HCT116 (cell line): ENCODE measurements around the gene HNRNPAB. TPM values are rescaled to one million over a fixed set of nuclear protein-coding genes. Genes with fewer than 3 reads are reported as not detected.

Source experiments
- ATAC-seq: fragments of 200-7000 bp; cut with Tn5 transposase; 2 replicates; pipeline ENCODE4 v1.9.1; 2020; ENCODE audit warnings: mild to moderate bottlenecking, moderate library complexity
- BruUV-seq: library from RNA; stranded (reverse); fragments of 400-500 nt; replicated peaks from 2 replicates; lab custom pipeline; 2021; lab: Mats Ljungman, UMichigan
- CTCF ChIA-PET: fragments of 300-600 bp; sonication (Branson Sonifier 250); formaldehyde crosslinking; loops from one replicate; lab custom pipeline; 2021; ENCODE audit warnings: antibody characterized with exemption; lab: Charles Lee
- POLR2A ChIA-PET: fragments of 300-600, 350-600 bp; sonication (Branson Sonifier 250); formaldehyde crosslinking; loops from one replicate; lab custom pipeline; 2021; ENCODE audit warnings: antibody characterized with exemption; lab: Charles Lee
- RAD21 ChIA-PET, 2 experiments: fragments of 300-600 bp; sonication (Branson Sonifier 250); formaldehyde crosslinking; loops; one replicate each; lab custom pipeline; 2023; ENCODE audit warnings: low total read pairs in 2 of 2; ENCODE audit not compliant: uncharacterized antibody in 2 of 2, unreplicated experiment in 2 of 2, low non-redundant PET in 1 of 2; lab: Charles Lee
- DNase-seq: peaks from one replicate; pipeline ENCODE4 v3.0.0-alpha.2; 2010; ENCODE audit warnings: low read depth, low spot score
- H2AFZ ChIP-seq: fragments of 200-600 bp; shearing (Covaris generic), sonication (generic); 2 replicates; pipeline ENCODE4 v1.6.1; 2017; ENCODE audit warnings: low read depth, mixed run types, mixed read lengths, antibody characterized with exemption, low read length; ENCODE audit not compliant: poor library complexity, severe bottlenecking
- H3K27ac ChIP-seq: 2 replicates; pipeline ENCODE4 v1.5.1; 2012; ENCODE audit warnings: low read depth, low read length
- H3K27me3 ChIP-seq: fragments of 200-600 bp; sonication (generic); 2 replicates; pipeline ENCODE4 v1.6.1; 2016; ENCODE audit warnings: mixed run types, low read length, mixed read lengths; ENCODE audit not compliant: insufficient read depth
- H3K36me3 ChIP-seq, 2 experiments: fragments of 200-500 bp in 1 of 2; fragments of 200-600 bp in 1 of 2; sonication (Bioruptor generic) in 1 of 2; sonication (generic) in 1 of 2; 2 replicates each; pipeline versions ENCODE4 v1.5.1 to v1.6.1; 2014 to 2016; ENCODE audit warnings: low read length in 2 of 2, inconsistent platforms in 1 of 2, mixed read lengths in 1 of 2, mixed run types in 1 of 2; ENCODE audit not compliant: insufficient read depth in 2 of 2, control insufficient read depth in 1 of 2
- H3K4me1 ChIP-seq, 2 experiments: fragments of 200-600 bp in 1 of 2; sonication (generic) in 1 of 2; 2 replicates each; pipeline versions ENCODE4 v1.5.1 to v1.6.1; 2012 to 2017; ENCODE audit warnings: low read length in 2 of 2, inconsistent platforms in 1 of 2, mild to moderate bottlenecking in 1 of 2, mixed read lengths in 1 of 2, mixed run types in 1 of 2, moderate library complexity in 1 of 2; ENCODE audit not compliant: insufficient read depth in 2 of 2, control insufficient read depth in 1 of 2
- H3K4me2 ChIP-seq: fragments of 200-600 bp; sonication (generic); 2 replicates; pipeline ENCODE4 v1.6.1; 2017; ENCODE audit warnings: mixed run types, low read length, mixed read lengths
- H3K4me3 ChIP-seq, 2 experiments: fragments of 200-600 bp in 1 of 2; sonication (generic) in 1 of 2; replicated peaks in 1 of 2; 2 replicates each; pipeline ENCODE4 v1.5.1; 2011 to 2016; ENCODE audit warnings: low read length in 2 of 2, control low read depth in 1 of 2, low read depth in 1 of 2, mild to moderate bottlenecking in 1 of 2, mixed read lengths in 1 of 2, mixed run types in 1 of 2
- H3K79me2 ChIP-seq: fragments of 200-600 bp; sonication (generic); 2 replicates; pipeline ENCODE4 v1.6.1; 2017; ENCODE audit warnings: mild to moderate bottlenecking, mixed run types, low read length, moderate library complexity, mixed read lengths; ENCODE audit not compliant: insufficient read depth
- H3K9ac ChIP-seq: fragments of 200-600 bp; sonication (generic); 2 replicates; pipeline ENCODE4 v1.6.1; 2016; ENCODE audit warnings: low read length, mixed read lengths
- H3K9me2 ChIP-seq: fragments of 200-600 bp; sonication (generic), shearing (Covaris generic); 2 replicates; pipeline ENCODE4 v1.6.1; 2017; ENCODE audit warnings: mixed run types, mild to moderate bottlenecking, moderate library complexity; ENCODE audit not compliant: insufficient read depth
- H3K9me3 ChIP-seq, 2 experiments: fragments of 200-500 bp in 1 of 2; fragments of 200-600 bp in 1 of 2; sonication (Bioruptor generic) in 1 of 2; sonication (generic) in 1 of 2; 2 replicates each; pipeline ENCODE4 v1.6.1; 2014 to 2017; ENCODE audit warnings: low read length in 2 of 2, mixed read lengths in 2 of 2, inconsistent platforms in 1 of 2, low read depth in 1 of 2, mild to moderate bottlenecking in 1 of 2, mixed run types in 1 of 2, moderate library complexity in 1 of 2; ENCODE audit not compliant: control insufficient read depth in 1 of 2, insufficient read depth in 1 of 2
- H4K20me1 ChIP-seq: fragments of 200-600 bp; sonication (generic), shearing (Covaris generic); 2 replicates; pipeline ENCODE4 v1.6.1; 2017; ENCODE audit warnings: mixed run types, mild to moderate bottlenecking, moderate library complexity; ENCODE audit not compliant: insufficient read depth
- CBX3 ChIP-seq: IDR thresholded peaks from 2 replicates; pipeline ENCODE4 v1.6.1; 2012; ENCODE audit warnings: low read depth
- REST ChIP-seq: IDR thresholded peaks from 2 replicates; pipeline ENCODE4 v1.6.1; 2012; ENCODE audit warnings: low read depth
- intact Hi-C: fragments of 100-400 bp; cut with micrococcal nuclease; formaldehyde crosslinking; loops from 2 replicates; pipeline ENCODE4 v1.10.0; 2022
- total RNA-seq: library from RNA; stranded (reverse); gene quantifications from one replicate; pipeline ENCODE4 v1.2.1, GENCODE V29; 2021; ENCODE audit not compliant: unreplicated experiment

The HNRNPAB gene
- total RNA-seq, 1 experiment from 2014 or later: 273 TPM

- TF ChIP-seq CBX3: no peak
Observed at GRCh38 chr5:178201221-178201926, 3.0 kb upstream of the HNRNPAB start (continued).

- Histone ChIP-seq H3K27ac (no peak overlapping the region), H3K4me1 (peaks cover 16 to 40% of the 10 kb centered on the region in 2 experiments), H3K27me3 (no peaks in the 10 kb centered on the region), H3K9ac (peak overlapping the region; percentile 20; the same call in 1 of the 2 replicates), H3K36me3 (peaks cover 4 to 16% of the 10 kb centered on the region in 2 experiments), H3K4me2 (peak overlapping the region; percentile 60), H2AFZ (peak overlapping the region; percentile 6), H3K9me3 (no peaks in the 10 kb centered on the region), H4K20me1 (peaks cover 17% of the 10 kb centered on the region), H3K79me2 (peaks cover 32% of the 10 kb centered on the region), H3K4me3 (peak overlapping the region in 1 of 2 experiments; percentile 14; a peak in 1 of 4 replicates), H3K9me2 (no peaks in the 10 kb centered on the region)
- RAD21 ChIA-PET: no interaction called here
- ATAC-seq (no peak), DNase-seq (no peak)
- intact Hi-C loops: no loop called here
- no TSS peak for BruUV-seq
- CTCF ChIA-PET: no interaction called here
- TF ChIP-seq REST (no peak), CBX3 (no peak)
- POLR2A ChIA-PET: no interaction called here
Observed at GRCh38 chr5:178201927-178202235, 2.5 kb upstream of the HNRNPAB start.
